GM21786 (cell line): ENCODE results near the gene ERGIC1.
"Not testable (repeated sequence)": the region's sequence is repeated elsewhere in the genome, so short reads cannot be mapped to it uniquely, and the experiment has no call there.

ENCODE experiments used
- ATAC-seq: cut with Tn5 transposase; IDR thresholded peaks from one replicate; pipeline ENCODE4 v1.9.1; 2021; ENCODE audit not compliant: unreplicated experiment

The ERGIC1 gene

GRCh38 chr5:172862165-172862801 is 28.2 kb downstream of the ERGIC1 start:
- no peak for ATAC-seq

- ATAC-seq = not testable (repeated sequence)
These were observed 30.1 kb downstream of the ERGIC1 start for GRCh38 chr5:172864171-172864570.

- ATAC-seq = no peak
These were observed 30.7 kb downstream of the ERGIC1 start for GRCh38 chr5:172864747-172865146.

GRCh38 chr5:172866378-172866777 is 32.3 kb downstream of the ERGIC1 start:
- ATAC-seq = no peak

GRCh38 chr5:172866802-172867748 is 33.0 kb downstream of the ERGIC1 start:
- no peak for ATAC-seq

GRCh38 chr5:172867761-172868435 is 33.8 kb downstream of the ERGIC1 start:
- no peak for ATAC-seq

- no peak for ATAC-seq
These were observed 34.4 kb downstream of the ERGIC1 start for GRCh38 chr5:172868436-172868923.

GRCh38 chr5:172868924-172869591 is 35.0 kb downstream of the ERGIC1 start:
- no peak for ATAC-seq

GRCh38 chr5:172869691-172870090 is 35.6 kb downstream of the ERGIC1 start:
- no peak for ATAC-seq

GRCh38 chr5:172870291-172870714 is 36.3 kb downstream of the ERGIC1 start:
- ATAC-seq = no peak

- no peak for ATAC-seq
These were observed 36.8 kb downstream of the ERGIC1 start for GRCh38 chr5:172870715-172871461.

GRCh38 chr5:172871536-172871935 is 37.5 kb downstream of the ERGIC1 start:
- ATAC-seq = no peak

- ATAC-seq = no peak
These were observed 37.9 kb downstream of the ERGIC1 start for GRCh38 chr5:172871982-172872381.

- ATAC-seq = no peak
These were observed 39.0 kb downstream of the ERGIC1 start for GRCh38 chr5:172872997-172873491.

- ATAC-seq = no peak
These were observed 39.5 kb downstream of the ERGIC1 start for GRCh38 chr5:172873513-172873912.

- ATAC-seq = no peak
These were observed 40.8 kb downstream of the ERGIC1 start for GRCh38 chr5:172874647-172875504.

GRCh38 chr5:172875505-172876279 is 41.6 kb downstream of the ERGIC1 start:
- ATAC-seq = no peak

- no peak for ATAC-seq
These were observed 42.5 kb downstream of the ERGIC1 start for GRCh38 chr5:172876578-172876977.
